ENCODE data around the gene FKBP1A. TPM values are rescaled to one million over a fixed set of nuclear protein-coding genes. Genes with fewer than 3 reads are reported as not detected.

Gene FKBP1A
- total RNA-seq, 1 donor from 2014 or later, result 132 TPM

DNA sequence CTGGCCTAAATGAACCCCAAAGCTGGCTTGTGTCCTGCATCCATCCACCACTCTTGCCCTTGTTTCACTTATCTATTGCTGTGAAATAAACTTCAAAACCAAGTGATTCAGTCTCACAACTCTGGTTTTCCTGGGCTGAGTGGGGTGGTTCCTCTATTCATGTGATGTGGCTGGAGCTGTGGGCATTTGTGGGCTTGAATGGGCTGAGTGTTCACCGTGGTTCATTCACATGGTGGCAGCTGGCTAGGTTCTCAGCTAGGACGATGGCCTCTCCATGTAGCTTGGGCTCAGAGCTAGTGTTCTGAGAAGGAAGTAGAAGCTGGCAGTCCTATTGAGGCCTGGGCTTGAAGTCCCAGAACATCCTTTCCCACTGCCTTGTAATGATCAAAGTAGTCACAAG, 30.4 kb downstream of the FKBP1A start:
- TF ChIP-seq, protein P1, sequence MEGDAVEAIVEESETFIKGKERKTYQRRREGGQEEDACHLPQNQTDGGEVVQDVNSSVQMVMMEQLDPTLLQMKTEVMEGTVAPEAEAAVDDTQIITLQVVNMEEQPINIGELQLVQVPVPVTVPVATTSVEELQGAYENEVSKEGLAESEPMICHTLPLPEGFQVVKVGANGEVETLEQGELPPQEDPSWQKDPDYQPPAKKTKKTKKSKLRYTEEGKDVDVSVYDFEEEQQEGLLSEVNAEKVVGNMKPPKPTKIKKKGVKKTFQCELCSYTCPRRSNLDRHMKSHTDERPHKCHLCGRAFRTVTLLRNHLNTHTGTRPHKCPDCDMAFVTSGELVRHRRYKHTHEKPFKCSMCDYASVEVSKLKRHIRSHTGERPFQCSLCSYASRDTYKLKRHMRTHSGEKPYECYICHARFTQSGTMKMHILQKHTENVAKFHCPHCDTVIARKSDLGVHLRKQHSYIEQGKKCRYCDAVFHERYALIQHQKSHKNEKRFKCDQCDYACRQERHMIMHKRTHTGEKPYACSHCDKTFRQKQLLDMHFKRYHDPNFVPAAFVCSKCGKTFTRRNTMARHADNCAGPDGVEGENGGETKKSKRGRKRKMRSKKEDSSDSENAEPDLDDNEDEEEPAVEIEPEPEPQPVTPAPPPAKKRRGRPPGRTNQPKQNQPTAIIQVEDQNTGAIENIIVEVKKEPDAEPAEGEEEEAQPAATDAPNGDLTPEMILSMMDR (IDR thresholded peaks at IDR 0.05; ENCODE audit: unreplicated experiment), result no peak
- H3K4me3 Mint-ChIP-seq, result no peak overlapping the region
- no peak for DNase-seq (ENCODE audit: low spot score in 2 of 2, unreplicated experiment in 2 of 2)
- H3K27ac Mint-ChIP-seq, result no peak overlapping the region
- peaks cover 41% of the 10 kb centered on the region for H3K36me3 Mint-ChIP-seq
- H3K9me3 Mint-ChIP-seq, result peaks cover 3% of the 10 kb centered on the region
- no peaks in the 10 kb centered on the region for H3K4me1 Mint-ChIP-seq
- H3K27me3 Mint-ChIP-seq (ENCODE audit: low read depth), result no peaks in the 10 kb centered on the region

GRCh38 chr20:1360094-1360846, 32.6 kb downstream of the FKBP1A start:
- Mint-ChIP-seq H3K36me3 (peaks cover 39% of the 10 kb centered on the region), H3K9me3 (no peaks in the 10 kb centered on the region), H3K4me3 (no peak overlapping the region), H3K27ac (no peak overlapping the region), H3K27me3 (ENCODE audit: low read depth) (no peaks in the 10 kb centered on the region), H3K4me1 (no peaks in the 10 kb centered on the region)
- TF ChIP-seq, protein P1 (IDR thresholded peaks at IDR 0.05; ENCODE audit: unreplicated experiment), result no peak
- DNase-seq (ENCODE audit: low spot score in 2 of 2, unreplicated experiment in 2 of 2), result no peak

GRCh38 chr20:1357921-1358671, 34.8 kb downstream of the FKBP1A start:
- Mint-ChIP-seq H3K27me3 (ENCODE audit: low read depth) (no peaks in the 10 kb centered on the region), H3K4me1 (no peaks in the 10 kb centered on the region), H3K27ac (no peak overlapping the region), H3K4me3 (no peak overlapping the region), H3K9me3 (peaks cover 17% of the 10 kb centered on the region), H3K36me3 (peaks cover 59% of the 10 kb centered on the region)
- TF ChIP-seq, protein P1 (IDR thresholded peaks at IDR 0.05; ENCODE audit: unreplicated experiment), result no peak
- no peak for DNase-seq (ENCODE audit: low spot score in 2 of 2, unreplicated experiment in 2 of 2)

- Mint-ChIP-seq H3K36me3 (peaks cover 70% of the 10 kb centered on the region), H3K4me1 (no peaks in the 10 kb centered on the region), H3K27ac (no peak overlapping the region), H3K9me3 (peaks cover 50% of the 10 kb centered on the region), H3K4me3 (no peak overlapping the region), H3K27me3 (ENCODE audit: low read depth) (no peaks in the 10 kb centered on the region)
- DNase-seq (ENCODE audit: low spot score in 2 of 2, unreplicated experiment in 2 of 2), result no peak
- TF ChIP-seq, protein P1 (IDR thresholded peaks at IDR 0.05; ENCODE audit: unreplicated experiment), result no peak
These were observed 38.9 kb downstream of the FKBP1A start for GRCh38 chr20:1353956-1354355.

- no peaks in the 10 kb centered on the region for H3K27me3 Mint-ChIP-seq (ENCODE audit: low read depth)
- peaks cover 50% of the 10 kb centered on the region for H3K9me3 Mint-ChIP-seq
- no peak overlapping the region for H3K27ac Mint-ChIP-seq
- TF ChIP-seq, protein P1 (IDR thresholded peaks at IDR 0.05; ENCODE audit: unreplicated experiment), result no peak
- H3K4me1 Mint-ChIP-seq, result no peaks in the 10 kb centered on the region
- no peak overlapping the region for H3K4me3 Mint-ChIP-seq
- peaks cover 42% of the 10 kb centered on the region for H3K36me3 Mint-ChIP-seq
- DNase-seq (ENCODE audit: low spot score in 2 of 2, unreplicated experiment in 2 of 2), result no peak
These were observed 46.4 kb downstream of the FKBP1A start for GRCh38 chr20:1346315-1346969.
